Smooth muscle cell (in vitro differentiated cells): ENCODE measurements around the gene TNFRSF4. TPM values are rescaled to one million over a fixed set of nuclear protein-coding genes. Genes with fewer than 3 reads are reported as not detected.

Experiments used
- DNase-seq: peaks from one replicate; lab custom pipeline; 2025; ENCODE audit not compliant: unreplicated experiment; lab: John Stamatoyannopoulos, UW
- H2AFZ ChIP-seq: fragments of 200-600 bp; sonication (generic); 2 replicates; pipeline ENCODE4 v1.6.0; 2016; ENCODE audit warnings: antibody characterized with exemption, low read depth, mild to moderate bottlenecking
- H3F3A ChIP-seq: fragments of 200-600 bp; sonication (generic); 2 replicates; pipeline ENCODE4 v1.6.0; 2017; ENCODE audit warnings: antibody characterized with exemption, low read depth
- H3K27ac ChIP-seq: fragments of 200-600 bp; sonication (generic); 2 replicates; pipeline ENCODE4 v1.5.1; 2016; ENCODE audit warnings: low read depth, mild to moderate bottlenecking
- H3K27me3 ChIP-seq: fragments of 200-600 bp; sonication (generic); 2 replicates; pipeline ENCODE4 v1.6.1; 2016; ENCODE audit warnings: low read depth, mild to moderate bottlenecking
- H3K36me3 ChIP-seq: fragments of 200-600 bp; sonication (generic); 2 replicates; pipeline ENCODE4 v1.5.1; 2016; ENCODE audit warnings: low read depth
- H3K4me1 ChIP-seq: fragments of 200-600 bp; sonication (generic); 2 replicates; pipeline ENCODE4 v1.5.1; 2016; ENCODE audit warnings: low read depth
- H3K4me2 ChIP-seq: fragments of 200-600 bp; sonication (generic); 2 replicates; pipeline ENCODE4 v1.6.0; 2016; ENCODE audit warnings: mild to moderate bottlenecking
- H3K4me3 ChIP-seq: fragments of 200-600 bp; sonication (generic); 2 replicates; pipeline ENCODE4 v1.5.1; 2016; ENCODE audit warnings: mild to moderate bottlenecking
- H3K79me2 ChIP-seq: fragments of 200-600 bp; sonication (generic); 2 replicates; pipeline ENCODE4 v1.6.0; 2016; ENCODE audit warnings: low read depth, mild to moderate bottlenecking
- H3K9ac ChIP-seq: fragments of 200-600 bp; sonication (generic); 2 replicates; pipeline ENCODE4 v1.6.0; 2016; ENCODE audit warnings: low read depth
- H3K9me3 ChIP-seq: fragments of 200-600 bp; sonication (generic); replicated peaks from 2 replicates; pipeline ENCODE4 v1.5.1; 2016; ENCODE audit warnings: low read depth
- H4K20me1 ChIP-seq: fragments of 200-600 bp; sonication (generic); 2 replicates; pipeline ENCODE4 v1.6.0; 2016; ENCODE audit warnings: low read depth
- WGBS: methylation state at CpG from one replicate; pipeline ENCODE4 v1.1.7; 2016; ENCODE audit warnings: low lambda C conversion rate; 5-methylcytosine and 5-hydroxymethylcytosine counted together
- polyA plus RNA-seq: library from polyadenylated mRNA; unstranded; fragments of >200 nt; fragmentation: Nextera tagmentation; extraction: Ambion mirVana; gene quantifications from 2 replicates; pipeline ENCODE4 v1.2.1, GENCODE V29; 2016
- total RNA-seq: library from RNA; depleted of rRNA; stranded (reverse); fragments of >200 nt; gene quantifications from 2 replicates; pipeline ENCODE4 v1.2.3, GENCODE V29; 2014
- TF ChIP-seq, protein P1 (sequence below): fragments of 200-600 bp; sonication (generic); IDR thresholded peaks from 2 replicates; pipeline ENCODE4 v1.5.1; 2017; ENCODE audit warnings: borderline replicate concordance, mild to moderate bottlenecking, antibody characterized with exemption; ENCODE audit not compliant: insufficient read depth, poor library complexity, severe bottlenecking

TNFRSF4 gene
- total and polyA plus RNA-seq, 2 experiments from 2014 or later: not detected

DNA sequence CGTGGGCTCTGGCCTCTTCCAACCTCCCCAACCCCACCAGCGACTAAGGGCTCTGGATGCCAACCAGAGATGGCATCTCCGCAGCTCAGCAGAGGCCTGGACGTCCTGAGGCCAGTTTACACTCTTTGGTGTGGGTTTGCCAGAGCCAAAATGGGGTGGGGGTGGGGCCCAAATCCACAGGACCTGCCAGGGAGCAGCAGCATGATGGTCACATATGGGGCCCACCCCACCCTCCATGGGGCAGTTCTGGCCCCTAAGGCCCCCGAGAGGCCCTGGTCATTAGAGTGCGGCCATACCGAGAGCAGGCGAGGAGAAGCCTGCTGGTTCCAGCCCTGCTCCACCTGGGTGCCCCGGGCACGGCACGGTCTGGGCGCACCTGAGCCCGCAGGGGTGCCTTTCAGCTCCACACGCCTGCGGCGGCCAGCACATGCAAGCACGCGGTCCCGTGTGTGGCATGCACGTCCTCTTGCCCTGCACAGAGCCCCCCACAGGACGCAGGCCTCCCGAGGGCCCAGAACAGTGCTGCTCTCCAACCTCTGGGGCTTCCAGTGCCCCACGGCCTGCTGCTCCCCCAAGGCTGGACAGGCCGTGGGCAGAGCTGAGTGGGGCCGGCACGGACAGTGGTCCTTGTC is 27.8 kb upstream of the TNFRSF4 start:
- no peaks in the 10 kb centered on the region for H3K36me3 ChIP-seq
- no peaks in the 10 kb centered on the region for H3F3A ChIP-seq
- peaks cover 3% of the 10 kb centered on the region for H3K4me1 ChIP-seq
- H3K79me2 ChIP-seq: no peaks in the 10 kb centered on the region
- WGBS: 89% methylated on average over 17 of the region's 26 CpGs
- no peak overlapping the region for H3K4me2 ChIP-seq
- no peak for DNase-seq
- no peaks in the 10 kb centered on the region for H3K27me3 ChIP-seq
- TF ChIP-seq, protein P1, sequence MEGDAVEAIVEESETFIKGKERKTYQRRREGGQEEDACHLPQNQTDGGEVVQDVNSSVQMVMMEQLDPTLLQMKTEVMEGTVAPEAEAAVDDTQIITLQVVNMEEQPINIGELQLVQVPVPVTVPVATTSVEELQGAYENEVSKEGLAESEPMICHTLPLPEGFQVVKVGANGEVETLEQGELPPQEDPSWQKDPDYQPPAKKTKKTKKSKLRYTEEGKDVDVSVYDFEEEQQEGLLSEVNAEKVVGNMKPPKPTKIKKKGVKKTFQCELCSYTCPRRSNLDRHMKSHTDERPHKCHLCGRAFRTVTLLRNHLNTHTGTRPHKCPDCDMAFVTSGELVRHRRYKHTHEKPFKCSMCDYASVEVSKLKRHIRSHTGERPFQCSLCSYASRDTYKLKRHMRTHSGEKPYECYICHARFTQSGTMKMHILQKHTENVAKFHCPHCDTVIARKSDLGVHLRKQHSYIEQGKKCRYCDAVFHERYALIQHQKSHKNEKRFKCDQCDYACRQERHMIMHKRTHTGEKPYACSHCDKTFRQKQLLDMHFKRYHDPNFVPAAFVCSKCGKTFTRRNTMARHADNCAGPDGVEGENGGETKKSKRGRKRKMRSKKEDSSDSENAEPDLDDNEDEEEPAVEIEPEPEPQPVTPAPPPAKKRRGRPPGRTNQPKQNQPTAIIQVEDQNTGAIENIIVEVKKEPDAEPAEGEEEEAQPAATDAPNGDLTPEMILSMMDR: no peak
- H4K20me1 ChIP-seq: peaks cover 4% of the 10 kb centered on the region
- H3K9me3 ChIP-seq: no peaks in the 10 kb centered on the region
- no peak overlapping the region for H3K4me3 ChIP-seq
- H2AFZ ChIP-seq: no peak overlapping the region
- no peak overlapping the region for H3K9ac ChIP-seq
- H3K27ac ChIP-seq: no peak overlapping the region

DNA sequence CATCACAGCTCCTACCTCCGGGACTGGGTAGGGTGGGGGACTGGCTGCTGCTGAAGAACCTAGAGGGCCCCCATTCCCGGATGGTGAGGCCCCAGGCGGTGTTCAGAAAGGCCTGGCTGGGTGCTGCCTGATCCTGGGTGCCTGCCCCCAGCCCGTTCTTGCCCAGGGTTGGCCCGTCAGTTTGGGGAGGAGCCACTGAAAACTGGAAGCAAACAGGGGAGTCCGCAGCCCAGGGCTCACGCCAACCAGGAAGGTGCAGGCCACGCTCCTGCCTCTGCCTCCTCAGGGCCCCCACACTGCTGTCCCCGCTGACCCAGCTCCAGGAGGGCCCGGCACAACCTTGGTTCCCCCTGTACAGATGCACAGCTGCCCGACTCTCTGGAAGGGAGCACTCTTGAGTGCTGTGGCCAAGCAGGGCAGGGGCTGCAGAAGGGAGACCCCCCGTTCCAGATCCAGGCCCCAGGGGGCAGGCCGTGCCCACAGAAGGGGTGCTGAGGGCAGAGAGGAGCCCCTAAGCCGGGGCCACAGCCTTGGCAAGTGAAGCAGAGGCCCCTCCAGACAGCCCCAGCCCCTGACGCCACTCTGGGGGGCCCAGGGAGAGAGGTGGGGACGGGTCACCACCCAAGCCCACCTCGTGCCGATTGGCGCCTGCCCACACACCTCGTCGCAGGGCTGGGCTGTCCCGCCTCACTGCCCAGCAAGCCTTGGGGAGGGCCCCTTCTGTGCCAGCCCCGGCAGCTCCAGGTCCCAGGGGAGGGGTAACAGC is 27.1 kb upstream of the TNFRSF4 start:
- Histone ChIP-seq H3K4me2 (no peak overlapping the region), H3K27me3 (no peaks in the 10 kb centered on the region), H3F3A (no peaks in the 10 kb centered on the region), H3K4me3 (no peak overlapping the region), H3K9ac (no peak overlapping the region), H3K79me2 (no peaks in the 10 kb centered on the region), H3K4me1 (no peaks in the 10 kb centered on the region), H3K9me3 (no peaks in the 10 kb centered on the region), H3K36me3 (no peaks in the 10 kb centered on the region), H2AFZ (no peak overlapping the region), H3K27ac (no peak overlapping the region), H4K20me1 (no peaks in the 10 kb centered on the region)
- TF ChIP-seq, protein P1: no peak
- DNase-seq: no peak
- 93% methylated on average over 22 of the region's 23 CpGs for WGBS

DNA sequence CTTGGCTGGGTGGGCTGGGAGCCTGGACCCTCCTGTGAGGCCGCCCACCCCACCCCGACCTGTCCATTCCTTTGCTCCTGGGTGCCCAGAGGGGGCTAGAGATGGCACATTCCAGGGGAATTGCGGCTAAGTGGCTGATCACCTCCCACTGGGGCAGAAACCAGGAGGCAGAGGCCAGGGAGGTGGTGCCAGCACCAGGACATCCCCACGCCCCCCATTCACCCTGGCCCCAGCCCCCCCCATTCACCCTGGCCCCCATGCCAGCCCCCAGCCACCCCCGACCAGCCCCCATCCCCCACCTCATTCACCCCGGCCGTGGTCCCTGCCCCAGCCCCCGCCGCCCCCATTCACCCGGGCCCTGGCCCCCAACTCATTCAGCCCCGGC is 26.4 kb upstream of the TNFRSF4 start:
- no peak for DNase-seq
- Histone ChIP-seq H3K4me2 (no peak overlapping the region), H3K27me3 (no peaks in the 10 kb centered on the region), H3K4me3 (no peak overlapping the region), H3K27ac (no peak overlapping the region), H3K36me3 (no peaks in the 10 kb centered on the region), H3K79me2 (no peaks in the 10 kb centered on the region), H3K9ac (no peak overlapping the region), H3F3A (no peaks in the 10 kb centered on the region), H3K4me1 (no peaks in the 10 kb centered on the region), H3K9me3 (no peaks in the 10 kb centered on the region), H2AFZ (no peak overlapping the region), H4K20me1 (no peaks in the 10 kb centered on the region)
- TF ChIP-seq, protein P1: no peak
- 88% methylated on average over 2 of the region's 11 CpGs for WGBS
